GM23248 (cell line): Measurements from ENCODE around the gene UNC5A.

Experiments used
- EZH2 ChIP-seq: fragments of 200-600 bp; sonication (generic); IDR thresholded peaks from 2 replicates; pipeline ENCODE4 v1.6.1; 2018; ENCODE audit warnings: antibody characterized with exemption, mild to moderate bottlenecking; ENCODE audit not compliant: insufficient read depth, poor library complexity, severe bottlenecking
- EZH2phosphoT487 ChIP-seq: fragments of 200-600 bp; sonication (generic); IDR thresholded peaks from 2 replicates; pipeline ENCODE4 v1.6.1; 2018; ENCODE audit warnings: antibody characterized with exemption, moderate library complexity, mild to moderate bottlenecking, low read depth; ENCODE audit not compliant: insufficient read depth

DNA sequence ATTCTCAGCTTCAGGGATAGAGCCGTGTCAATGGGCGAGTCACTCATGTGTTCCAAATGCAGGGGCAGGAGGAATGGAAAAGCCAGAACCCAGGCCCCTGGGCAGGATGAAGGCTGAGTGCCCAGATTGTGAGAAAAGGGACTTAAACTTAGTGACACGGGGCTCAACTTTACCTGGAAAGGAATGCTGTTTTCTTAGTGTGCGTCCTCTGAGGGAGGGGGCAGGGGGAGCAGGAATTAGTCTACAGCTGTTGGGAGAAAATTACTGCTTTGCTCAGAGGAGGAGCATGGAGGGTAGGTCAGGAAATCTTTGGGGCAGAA lies 74.2 kb downstream of the UNC5A start:
- TF ChIP-seq EZH2phosphoT487, result no peak
- TF ChIP-seq EZH2, result no peak
